ENCODE results near the gene EXOSC3.

The EXOSC3 gene

GRCh38 chr9:37732086-37732741 is 52.6 kb downstream of the EXOSC3 start:
- peak in 1 of 14 donors; percentile 8 for DNase-seq

- no peak for DNase-seq
These were observed 54.0 kb downstream of the EXOSC3 start for GRCh38 chr9:37730839-37731238.

DNA sequence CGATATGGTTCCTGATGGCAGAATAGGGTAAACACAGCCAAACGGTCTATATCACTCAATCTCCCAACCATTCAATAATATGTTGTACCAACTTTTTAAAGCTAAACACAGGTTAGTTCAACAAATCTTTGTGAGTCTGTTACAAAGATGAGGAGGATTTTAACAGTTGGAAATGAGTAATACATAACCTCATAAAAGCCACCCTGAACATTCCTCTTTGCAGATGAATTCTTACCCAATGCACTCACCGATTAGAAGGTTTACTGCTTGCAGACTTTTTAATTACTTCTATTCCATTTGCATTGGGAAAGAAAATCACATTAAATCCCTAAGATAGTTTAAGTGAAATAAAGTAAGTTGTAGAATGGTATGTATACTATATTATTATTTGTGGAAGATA is 54.6 kb downstream of the EXOSC3 start:
- no peak for DNase-seq
